LHCN-M2 (cell line): Measurements from ENCODE around the gene MRPL18. TPM values are rescaled to one million over a fixed set of nuclear protein-coding genes. Genes with fewer than 3 reads are reported as not detected.
A peak's percentile ranks its signal among the peaks of the same experiment; 100 is the strongest.

Experiments
- DNase-seq: peaks from one replicate; pipeline ENCODE4 v3.0.0-alpha.2; 2012; ENCODE audit warnings: low read depth
- total RNA-seq: library from RNA; depleted of rRNA; stranded (reverse); fragments of >200 nt; gene quantifications from 2 replicates; pipeline ENCODE4 v1.2.3, GENCODE V29; 2014; rRNA removed

MRPL18 gene
- total RNA-seq, 1 experiment from 2014 or later, result 111 TPM

GRCh38 chr6:159842035-159842434, 51.8 kb downstream of the MRPL18 start:
- DNase-seq, result peak; percentile 21

- no peak for DNase-seq
Measured at GRCh38 chr6:159844737-159845645, 54.7 kb downstream of the MRPL18 start.

Other genes with a start within 250 kb of the MRPL18 start
- gene SOD2, start 97.2 kb upstream of the MRPL18 start, total RNA-seq, result 123 and 154 TPM in 2 replicates
- gene WTAP, start 63.0 kb upstream of the MRPL18 start, total RNA-seq, result 81.4 and 90.3 TPM in 2 replicates
- 24.2 and 27.4 TPM in 2 replicates for gene ACAT2, start 28.4 kb upstream of the MRPL18 start, total RNA-seq
- 339 and 384 TPM in 2 replicates for gene TCP1, start 865 bp upstream of the MRPL18 start, total RNA-seq
- gene PNLDC1, start 9.8 kb downstream of the MRPL18 start, total RNA-seq, result not detected in 2 replicates
- gene MAS1, start 100.5 kb downstream of the MRPL18 start, total RNA-seq, result not detected in 2 replicates
- 42.5 and 50.5 TPM in 2 replicates for gene IGF2R, start 178.6 kb downstream of the MRPL18 start, total RNA-seq